Thymus (tissue), 11 donors: ENCODE results near the gene WNK2. TPM values are rescaled to one million over a fixed set of nuclear protein-coding genes. Genes with fewer than 3 reads are reported as not detected.

Source experiments
- DNase-seq, 9 donors: peaks; one replicate each; pipeline ENCODE4 v3.0.0-alpha.2; 2013; ENCODE audit warnings: low spot score in 9 of 9, low read depth in 6 of 9, missing footprints in 1 of 9
- H3K27ac ChIP-seq, 2 donors: one replicate each; pipeline ENCODE4 v1.5.1; 2013; ENCODE audit warnings: control low read depth in 1 of 2, low read depth in 1 of 2, low read length in 1 of 2, mild to moderate bottlenecking in 1 of 2, moderate library complexity in 1 of 2
- H3K27me3 ChIP-seq, 2 donors: one replicate each; pipeline ENCODE4 v1.5.1; 2013; ENCODE audit warnings: low read length in 1 of 2; ENCODE audit not compliant: control insufficient read depth in 2 of 2, insufficient read depth in 1 of 2
- H3K36me3 ChIP-seq, 2 donors: one replicate each; pipeline ENCODE4 v1.5.1; 2013; ENCODE audit warnings: low read length in 1 of 2, mild to moderate bottlenecking in 1 of 2, moderate library complexity in 1 of 2; ENCODE audit not compliant: control insufficient read depth in 2 of 2, insufficient read depth in 2 of 2
- H3K4me1 ChIP-seq, 2 donors: one replicate each; pipeline ENCODE4 v1.5.1; 2013; ENCODE audit warnings: low read length in 2 of 2; ENCODE audit not compliant: control insufficient read depth in 2 of 2, insufficient read depth in 2 of 2
- H3K4me3 ChIP-seq, 2 donors: one replicate each; pipeline ENCODE4 v1.5.1; 2013; ENCODE audit warnings: low read length in 2 of 2, control low read depth in 1 of 2, mild to moderate bottlenecking in 1 of 2
- H3K9me3 ChIP-seq, 2 donors: one replicate each; pipeline ENCODE4 v1.5.1; 2013; ENCODE audit warnings: low read length in 1 of 2, mild to moderate bottlenecking in 1 of 2; ENCODE audit not compliant: control insufficient read depth in 2 of 2, insufficient read depth in 1 of 2
- WGBS: extraction: QIAGEN DNeasy Blood & Tissue Kit; methylation state at CpG from one replicate; pipeline ENCODE4 v1.1.7; 2013; 5-methylcytosine and 5-hydroxymethylcytosine counted together
- polyA plus RNA-seq: library from polyadenylated mRNA; stranded (reverse); fragments of 200-250 nt; gene quantifications from one replicate; pipeline ENCODE4 v1.2.3, GENCODE V29; 2013
- total RNA-seq: library from RNA; stranded (reverse); fragments of 120-200 nt; gene quantifications from one replicate; pipeline ENCODE4 v1.2.4, GENCODE V29; 2013
- donor health status: healthy.

WNK2 gene
- total and polyA plus RNA-seq, 2 donors: 9.1 to 12.5 TPM

GRCh38 chr9:93234600-93234999 lies 50.7 kb downstream of the WNK2 start:
- H3K4me3 ChIP-seq: no peak overlapping the region
- H3K9me3 ChIP-seq: peaks cover 1 to 7% of the 10 kb centered on the region in 2 donors
- H3K36me3 ChIP-seq: no peaks in the 10 kb centered on the region
- H3K27me3 ChIP-seq: peaks cover 3 to 16% of the 10 kb centered on the region in 2 donors
- DNase-seq: no peak
- H3K27ac ChIP-seq: no peak overlapping the region
- 95% methylated on average over 15 of the region's 15 CpGs for WGBS
- peaks cover 0 to 8% of the 10 kb centered on the region in 2 donors for H3K4me1 ChIP-seq

GRCh38 chr9:93235300-93235960 lies 51.5 kb downstream of the WNK2 start:
- H3K27me3 ChIP-seq: peaks cover 3 to 13% of the 10 kb centered on the region in 2 donors
- WGBS: 96% methylated on average over 16 of the region's 16 CpGs

GRCh38 chr9:93236541-93237206 lies 52.7 kb downstream of the WNK2 start:
- Histone ChIP-seq H3K4me1 (peaks cover 0 to 8% of the 10 kb centered on the region in 2 donors), H3K27ac (no peak overlapping the region), H3K36me3 (no peaks in the 10 kb centered on the region), H3K4me3 (no peak overlapping the region), H3K27me3 (peaks cover 3 to 9% of the 10 kb centered on the region in 2 donors), H3K9me3 (peaks cover 1 to 7% of the 10 kb centered on the region in 2 donors)
- 90% methylated on average over 15 of the region's 15 CpGs for WGBS
- no peak for DNase-seq

More at GRCh38 chr9:93235300-93235960, 51.5 kb downstream of the WNK2 start:
- DNase-seq: no peak
- Histone ChIP-seq H3K27ac (no peak overlapping the region), H3K9me3 (peaks cover 1 to 7% of the 10 kb centered on the region in 2 donors), H3K36me3 (no peaks in the 10 kb centered on the region), H3K4me3 (no peak overlapping the region), H3K4me1 (peaks cover 0 to 8% of the 10 kb centered on the region in 2 donors)

DNA sequence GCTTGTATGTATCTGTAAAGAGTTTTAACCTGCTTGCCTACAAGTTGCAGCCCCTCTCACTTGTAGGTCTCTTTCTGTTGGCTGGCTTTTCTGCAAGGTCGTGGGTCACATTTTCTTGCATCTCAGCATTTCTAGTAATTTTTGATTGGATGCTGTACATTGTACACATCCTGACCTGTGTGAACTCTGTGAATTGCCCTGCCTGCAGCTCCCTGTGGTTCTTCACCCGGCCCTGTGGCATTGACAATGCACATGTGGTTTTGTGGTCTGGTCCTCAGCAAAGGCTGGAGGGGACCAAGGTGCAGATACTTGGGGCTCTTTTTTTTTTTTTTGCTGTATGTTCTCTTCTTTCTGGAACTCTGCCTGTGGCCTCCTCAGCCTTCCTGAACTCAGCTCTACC lies 53.6 kb downstream of the WNK2 start:
- H3K36me3 ChIP-seq: no peaks in the 10 kb centered on the region
- 35% methylated on average over 2 of the region's 2 CpGs for WGBS

DNA sequence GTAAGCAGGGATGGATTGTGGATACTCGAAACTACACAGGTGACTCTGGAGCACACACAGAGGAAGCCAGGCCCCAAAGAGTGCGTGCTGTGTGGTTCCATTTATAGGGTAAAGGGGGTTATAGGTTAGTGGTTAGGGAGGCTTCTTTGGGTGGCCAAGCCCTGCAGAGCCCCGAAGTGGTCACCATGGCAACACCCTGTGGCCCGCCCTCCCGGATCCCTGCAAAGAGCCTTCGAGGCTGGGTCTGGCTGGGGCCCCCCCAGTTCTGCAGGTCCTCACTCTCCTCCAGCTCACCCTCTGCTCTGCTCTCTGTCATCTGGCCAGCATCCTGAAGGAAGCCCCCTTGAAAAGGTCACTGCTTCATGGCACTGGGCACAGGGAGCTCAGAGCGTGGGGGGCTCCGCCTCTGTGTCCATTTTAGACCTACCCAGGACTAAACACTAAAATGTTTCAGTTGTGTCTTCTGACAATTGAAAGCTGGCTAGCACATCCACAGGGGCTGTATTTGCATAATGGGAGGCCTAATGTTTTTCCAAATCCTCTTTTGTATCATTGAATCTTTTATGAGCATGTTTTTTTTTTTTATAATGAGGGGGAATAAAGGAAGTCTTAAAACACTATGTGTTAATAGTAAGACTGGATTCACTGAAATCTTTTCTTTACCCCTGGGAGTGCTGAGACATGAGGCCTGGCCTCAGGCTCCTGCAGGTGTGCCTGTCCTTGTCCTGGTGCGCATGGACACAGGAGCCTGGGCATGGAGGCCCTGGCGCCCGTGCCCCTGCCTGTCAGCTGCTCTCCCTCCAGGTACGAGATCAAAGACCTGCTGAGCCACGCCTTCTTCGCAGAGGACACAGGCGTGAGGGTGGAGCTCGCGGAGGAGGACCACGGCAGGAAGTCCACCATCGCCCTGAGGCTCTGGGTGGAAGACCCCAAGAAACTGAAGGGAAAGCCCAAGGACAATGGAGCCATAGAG lies 55.3 kb downstream of the WNK2 start:
- peaks cover 1 to 7% of the 10 kb centered on the region in 2 donors for H3K9me3 ChIP-seq
- H3K27me3 ChIP-seq: no peaks in the 10 kb centered on the region
- no peak for DNase-seq
- H3K4me3 ChIP-seq: no peak overlapping the region
- no peaks in the 10 kb centered on the region for H3K36me3 ChIP-seq
- H3K4me1 ChIP-seq: peaks cover 0 to 8% of the 10 kb centered on the region in 2 donors
- WGBS: 92% methylated on average over 19 of the region's 19 CpGs
- H3K27ac ChIP-seq: no peak overlapping the region

More for the DNA sequence above, 53.6 kb downstream of the WNK2 start:
- Histone ChIP-seq H3K27ac (no peak overlapping the region), H3K27me3 (peaks cover 0 to under 1% of the 10 kb centered on the region in 2 donors), H3K9me3 (peaks cover 1 to 7% of the 10 kb centered on the region in 2 donors), H3K4me1 (peaks cover 0 to 8% of the 10 kb centered on the region in 2 donors), H3K4me3 (no peak overlapping the region)
- no peak for DNase-seq

DNA sequence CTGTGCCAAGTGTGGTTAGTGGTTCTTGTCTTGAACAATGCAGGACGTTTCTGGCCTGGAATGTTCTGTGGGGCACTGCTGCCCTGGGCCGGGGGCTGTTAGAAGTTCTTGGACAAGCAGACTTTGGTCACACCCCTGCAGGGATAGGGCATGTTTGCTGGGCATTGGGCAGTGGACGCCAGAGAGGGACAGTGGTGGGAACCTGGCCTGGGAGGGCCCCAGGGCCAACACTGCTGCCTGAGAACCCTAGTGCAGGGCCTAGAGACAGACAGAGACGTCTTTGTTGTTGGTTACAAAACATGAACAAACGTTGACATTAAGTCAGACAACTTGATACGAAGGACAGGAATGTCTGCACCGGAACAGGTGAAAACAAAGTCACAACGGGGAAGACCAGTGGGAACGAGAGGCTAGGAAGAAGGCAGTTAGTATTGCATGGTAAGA lies 57.0 kb downstream of the WNK2 start:
- 87% methylated on average over 9 of the region's 9 CpGs for WGBS
- peaks cover 1 to 7% of the 10 kb centered on the region in 2 donors for H3K9me3 ChIP-seq
- H3K36me3 ChIP-seq: no peaks in the 10 kb centered on the region
- H3K4me3 ChIP-seq: no peak overlapping the region
- DNase-seq: no peak
- peaks cover 0 to 8% of the 10 kb centered on the region in 2 donors for H3K4me1 ChIP-seq
- no peak overlapping the region for H3K27ac ChIP-seq
- no peaks in the 10 kb centered on the region for H3K27me3 ChIP-seq

GRCh38 chr9:93243112-93243511 lies 59.2 kb downstream of the WNK2 start:
- H3K27ac ChIP-seq: no peak overlapping the region
- no peaks in the 10 kb centered on the region for H3K36me3 ChIP-seq
- H3K4me1 ChIP-seq: peaks cover 0 to 2% of the 10 kb centered on the region in 2 donors
- 96% methylated on average over 9 of the region's 9 CpGs for WGBS
- H3K9me3 ChIP-seq: no peaks in the 10 kb centered on the region
- no peak for DNase-seq
- H3K4me3 ChIP-seq: no peak overlapping the region
- H3K27me3 ChIP-seq: no peaks in the 10 kb centered on the region

DNA sequence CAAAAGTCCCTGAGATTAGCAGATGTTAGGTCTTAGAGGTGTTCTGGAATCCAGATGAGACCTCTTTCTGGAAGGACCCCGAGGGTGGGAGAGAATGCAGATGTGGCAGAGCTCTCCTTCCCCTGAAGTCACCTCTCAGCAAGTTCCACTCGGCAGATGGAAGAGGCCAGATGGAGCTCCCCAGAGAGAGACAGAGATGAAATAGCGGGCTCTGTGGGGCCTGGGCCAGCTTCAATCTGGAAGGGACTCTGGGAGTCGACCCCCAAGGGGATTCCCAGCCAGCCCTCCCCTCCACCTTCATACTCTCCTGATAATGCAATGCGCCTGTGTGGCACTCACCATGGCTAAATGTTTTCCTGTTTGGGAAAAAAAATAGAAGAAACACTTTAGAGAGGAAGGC lies 60.2 kb downstream of the WNK2 start:
- Histone ChIP-seq H3K36me3 (no peaks in the 10 kb centered on the region), H3K9me3 (no peaks in the 10 kb centered on the region), H3K4me1 (peaks cover 0 to 2% of the 10 kb centered on the region in 2 donors), H3K27ac (no peak overlapping the region), H3K4me3 (no peak overlapping the region), H3K27me3 (no peaks in the 10 kb centered on the region)
- DNase-seq: no peak
- 87% methylated on average over 5 of the region's 5 CpGs for WGBS
